ENCODE data around the gene ROBO1.

DNA sequence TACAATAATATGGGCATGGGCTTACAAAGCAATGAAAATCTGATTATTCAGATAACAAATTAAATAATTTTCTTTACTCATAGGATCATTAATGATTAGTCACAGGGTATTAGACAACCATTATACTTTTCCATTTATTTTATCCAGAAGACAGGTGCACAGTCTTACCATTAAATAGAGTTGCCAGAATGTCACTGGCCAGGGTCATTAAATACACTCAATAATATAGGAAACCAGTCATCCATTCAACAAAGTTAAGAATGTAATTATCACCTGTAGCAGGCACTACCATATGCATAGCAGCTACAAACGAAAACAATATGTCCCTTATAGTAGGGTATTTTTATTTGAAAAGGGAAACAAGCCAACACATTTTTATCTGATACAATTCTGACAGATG, 16.1 kb downstream of the ROBO1 start:
- TF ChIP-seq, protein P1, sequence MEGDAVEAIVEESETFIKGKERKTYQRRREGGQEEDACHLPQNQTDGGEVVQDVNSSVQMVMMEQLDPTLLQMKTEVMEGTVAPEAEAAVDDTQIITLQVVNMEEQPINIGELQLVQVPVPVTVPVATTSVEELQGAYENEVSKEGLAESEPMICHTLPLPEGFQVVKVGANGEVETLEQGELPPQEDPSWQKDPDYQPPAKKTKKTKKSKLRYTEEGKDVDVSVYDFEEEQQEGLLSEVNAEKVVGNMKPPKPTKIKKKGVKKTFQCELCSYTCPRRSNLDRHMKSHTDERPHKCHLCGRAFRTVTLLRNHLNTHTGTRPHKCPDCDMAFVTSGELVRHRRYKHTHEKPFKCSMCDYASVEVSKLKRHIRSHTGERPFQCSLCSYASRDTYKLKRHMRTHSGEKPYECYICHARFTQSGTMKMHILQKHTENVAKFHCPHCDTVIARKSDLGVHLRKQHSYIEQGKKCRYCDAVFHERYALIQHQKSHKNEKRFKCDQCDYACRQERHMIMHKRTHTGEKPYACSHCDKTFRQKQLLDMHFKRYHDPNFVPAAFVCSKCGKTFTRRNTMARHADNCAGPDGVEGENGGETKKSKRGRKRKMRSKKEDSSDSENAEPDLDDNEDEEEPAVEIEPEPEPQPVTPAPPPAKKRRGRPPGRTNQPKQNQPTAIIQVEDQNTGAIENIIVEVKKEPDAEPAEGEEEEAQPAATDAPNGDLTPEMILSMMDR (IDR thresholded peaks at IDR 0.05; ENCODE audit: low read length) = no peak
- TF ChIP-seq EZH2 (optimal IDR thresholded peaks at IDR 0.05; ENCODE audit: low read depth, low read length) (no peak), EZH2phosphoT487 (IDR thresholded peaks at IDR 0.05; ENCODE audit: low read length) (no peak)

Data from MM.1S (cell line).